IPS-18a (cell line): ENCODE data around the gene HACD3.
A peak's percentile ranks its signal among the peaks of the same experiment; 100 is the strongest.
"Not testable (repeated sequence)": the region's sequence is repeated elsewhere in the genome, so short reads cannot be mapped to it uniquely, and the experiment has no call there.

Source experiments
- H3K27ac ChIP-seq: one replicate; pipeline ENCODE4 v1.5.1; 2013; ENCODE audit warnings: low read length
- H3K27me3 ChIP-seq: one replicate; pipeline ENCODE4 v1.6.1; 2013; ENCODE audit warnings: mild to moderate bottlenecking, low read length; ENCODE audit not compliant: control insufficient read depth, insufficient read depth
- H3K36me3 ChIP-seq: one replicate; pipeline ENCODE4 v1.6.1; 2013; ENCODE audit warnings: low read depth, low read length; ENCODE audit not compliant: control insufficient read depth
- H3K4me1 ChIP-seq: one replicate; pipeline ENCODE4 v1.6.1; 2013; ENCODE audit warnings: low read depth, low read length; ENCODE audit not compliant: control insufficient read depth
- H3K4me3 ChIP-seq: one replicate; pipeline ENCODE4 v1.5.1; 2013; ENCODE audit warnings: low read length
- H3K9ac ChIP-seq: one replicate; pipeline ENCODE4 v1.6.1; 2013; ENCODE audit warnings: mild to moderate bottlenecking, low read length, moderate library complexity
- H3K9me3 ChIP-seq: one replicate; pipeline ENCODE4 v1.6.1; 2013; ENCODE audit warnings: low read depth, low read length; ENCODE audit not compliant: control insufficient read depth

Gene HACD3

GRCh38 chr15:65603559-65603958 is 73.3 kb downstream of the HACD3 start:
- Histone ChIP-seq H3K36me3 (peaks cover 31% of the 10 kb centered on the region), H3K9me3 (no peaks in the 10 kb centered on the region), H3K4me3 (no peak overlapping the region), H3K9ac (no peak overlapping the region), H3K4me1 (no peaks in the 10 kb centered on the region), H3K27me3 (no peaks in the 10 kb centered on the region), H3K27ac (no peak overlapping the region)

GRCh38 chr15:65610871-65611718 is 80.8 kb downstream of the HACD3 start, which contains the start of gene INTS14:
Gene INTS14 (minus strand): TSS chr15:65611131. CDS start chr15:65607380, 3,751 bp downstream.
- peak within 1 kb of the TSS; percentile 83 for H3K27ac ChIP-seq
- peaks cover 11% of the 10 kb centered on the region for H3K4me1 ChIP-seq
- H3K9ac ChIP-seq: peak within 1 kb of the TSS; percentile 90
- no peaks in the 10 kb centered on the region for H3K36me3 ChIP-seq
- peak within 1 kb of the TSS; percentile 93 for H3K4me3 ChIP-seq
- H3K9me3 ChIP-seq: no peaks in the 10 kb centered on the region
- no peaks in the 10 kb centered on the region for H3K27me3 ChIP-seq

DNA sequence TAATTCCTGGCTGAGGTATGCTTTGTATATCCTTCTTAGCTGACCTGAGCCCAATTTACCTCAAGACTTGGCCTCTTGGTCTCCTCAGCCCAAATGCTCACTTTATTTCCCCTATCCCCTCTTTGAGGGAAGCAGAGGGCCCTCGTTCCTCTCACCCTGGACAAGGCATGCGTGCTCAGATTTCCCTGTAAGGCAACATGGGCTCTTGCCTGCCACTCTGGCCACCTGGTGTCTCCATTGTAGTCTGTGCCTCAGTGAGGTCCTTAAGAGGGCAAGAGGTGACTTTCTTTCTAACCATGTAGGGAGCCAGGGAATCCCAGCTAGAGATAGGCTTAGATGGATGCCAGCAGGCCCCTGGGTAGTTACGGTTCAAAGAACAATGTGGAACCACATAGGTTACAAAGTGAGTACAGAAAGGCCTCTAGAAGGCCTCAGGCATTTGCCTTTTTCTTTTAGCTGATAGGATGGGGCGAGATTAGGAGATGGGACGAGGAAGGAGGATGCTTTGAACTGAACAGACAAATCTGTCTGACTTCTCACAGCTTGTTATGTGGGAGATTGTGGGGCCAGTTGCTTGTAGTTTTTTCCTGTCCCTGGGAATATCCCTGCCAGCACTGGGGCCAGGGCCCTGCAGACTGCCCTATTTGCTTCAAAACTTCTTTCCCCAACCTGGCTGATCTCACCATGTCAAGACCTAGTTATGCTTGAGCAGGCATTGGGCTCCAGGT is 81.8 kb downstream of the HACD3 start:
- H3K4me1 ChIP-seq: peaks cover 11% of the 10 kb centered on the region
- H3K27ac ChIP-seq: peak overlapping the region; percentile 82
- peak overlapping the region; percentile 93 for H3K4me3 ChIP-seq
- H3K9me3 ChIP-seq: no peaks in the 10 kb centered on the region
- peak overlapping the region; percentile 90 for H3K9ac ChIP-seq
- no peaks in the 10 kb centered on the region for H3K27me3 ChIP-seq
- H3K36me3 ChIP-seq: no peaks in the 10 kb centered on the region

- no peak overlapping the region for H3K4me3 ChIP-seq
These were observed 82.3 kb downstream of the HACD3 start for GRCh38 chr15:65612616-65612946.

DNA sequence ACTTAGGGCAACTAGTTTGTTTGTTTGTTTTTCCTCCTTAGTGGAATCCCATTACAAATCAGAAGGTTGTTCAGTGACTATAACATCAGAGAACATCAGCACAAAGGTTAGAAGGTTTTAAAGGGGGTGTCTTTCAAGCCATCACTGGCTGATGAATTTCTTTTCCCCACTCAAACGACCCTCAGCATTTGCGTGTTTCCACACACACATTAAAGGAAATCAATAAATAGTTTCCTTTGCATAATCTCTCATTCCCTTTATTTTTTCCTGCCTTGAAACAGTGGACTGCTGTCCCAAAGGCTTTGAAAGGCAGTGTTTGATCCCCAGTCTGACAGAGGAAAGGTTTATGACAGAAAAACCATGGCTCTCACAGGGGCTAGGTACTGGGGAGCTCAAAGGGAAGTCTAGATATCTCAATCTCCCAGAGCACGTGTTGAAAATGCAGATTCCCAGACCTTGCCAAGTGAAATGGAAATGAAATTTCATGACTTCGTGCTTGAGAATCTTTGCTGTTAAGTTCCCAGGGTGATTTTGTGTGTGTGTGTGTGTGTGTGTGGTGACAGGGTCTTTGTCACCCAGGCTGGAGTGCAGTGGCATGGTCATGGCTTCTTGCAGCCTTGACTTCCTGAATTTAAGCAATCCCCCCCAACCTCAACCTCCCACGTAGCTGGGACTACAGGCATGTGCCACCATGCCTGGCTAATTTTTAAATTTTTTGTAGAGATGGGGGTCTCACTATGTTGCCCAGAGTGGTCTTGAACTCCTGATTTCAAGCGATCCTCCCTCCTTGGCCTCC is 82.9 kb downstream of the HACD3 start:
- Histone ChIP-seq H3K27ac (no peak overlapping the region), H3K9me3 (no peaks in the 10 kb centered on the region), H3K4me1 (peaks cover 11% of the 10 kb centered on the region), H3K36me3 (no peaks in the 10 kb centered on the region), H3K27me3 (no peaks in the 10 kb centered on the region), H3K9ac (no peak overlapping the region), H3K4me3 (no peak overlapping the region)

More at GRCh38 chr15:65612616-65612946, 82.3 kb downstream of the HACD3 start:
- no peak overlapping the region for H3K9ac ChIP-seq
- H3K9me3 ChIP-seq: no peaks in the 10 kb centered on the region
- H3K4me1 ChIP-seq: peaks cover 11% of the 10 kb centered on the region
- H3K36me3 ChIP-seq: no peaks in the 10 kb centered on the region
- H3K27ac ChIP-seq: no peak overlapping the region
- no peaks in the 10 kb centered on the region for H3K27me3 ChIP-seq

DNA sequence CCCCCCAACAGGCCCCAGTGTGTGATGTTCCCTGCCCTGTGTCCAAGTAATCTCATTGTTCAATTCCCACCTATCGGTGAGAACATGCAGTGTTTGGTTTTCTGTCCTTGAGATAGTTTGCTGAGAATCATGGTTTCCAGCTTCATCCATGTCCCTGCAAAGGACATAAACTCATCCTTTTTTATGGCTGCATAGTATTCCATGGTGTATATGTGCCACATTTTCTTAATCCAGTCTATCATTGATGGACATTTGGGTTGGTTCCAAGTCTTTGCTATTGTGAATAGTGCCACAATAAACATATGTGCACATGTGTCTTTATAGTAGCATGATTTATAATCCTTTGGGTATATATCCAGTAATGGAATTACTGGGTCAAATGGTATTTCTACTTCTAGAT is 85.6 kb downstream of the HACD3 start:
- H3K4me3 ChIP-seq, H3K9me3 ChIP-seq: not testable (repeated sequence)

GRCh38 chr15:65618560-65619109 is 88.4 kb downstream of the HACD3 start:
- no peak overlapping the region for H3K4me3 ChIP-seq

More for the DNA sequence above, 85.6 kb downstream of the HACD3 start:
- H3K27me3 ChIP-seq, H3K36me3 ChIP-seq, H3K9ac ChIP-seq, H3K27ac ChIP-seq: not testable (repeated sequence)
- H3K4me1 ChIP-seq: peaks cover 22% of the 10 kb centered on the region

GRCh38 chr15:65619626-65620290 is 89.5 kb downstream of the HACD3 start:
- no peaks in the 10 kb centered on the region for H3K36me3 ChIP-seq
- peaks cover 11% of the 10 kb centered on the region for H3K4me1 ChIP-seq
- H3K9me3 ChIP-seq: no peaks in the 10 kb centered on the region
- no peak overlapping the region for H3K4me3 ChIP-seq
- H3K27me3 ChIP-seq: no peaks in the 10 kb centered on the region
- H3K9ac ChIP-seq: no peak overlapping the region
- H3K27ac ChIP-seq: no peak overlapping the region

More at GRCh38 chr15:65618560-65619109, 88.4 kb downstream of the HACD3 start:
- no peaks in the 10 kb centered on the region for H3K9me3 ChIP-seq
- peaks cover 11% of the 10 kb centered on the region for H3K4me1 ChIP-seq
- no peak overlapping the region for H3K27ac ChIP-seq
- no peaks in the 10 kb centered on the region for H3K36me3 ChIP-seq
- no peak overlapping the region for H3K9ac ChIP-seq
- no peaks in the 10 kb centered on the region for H3K27me3 ChIP-seq

GRCh38 chr15:65620833-65621232 is 90.6 kb downstream of the HACD3 start:
- Histone ChIP-seq H3K27me3 (no peaks in the 10 kb centered on the region), H3K4me1 (peaks cover 11% of the 10 kb centered on the region), H3K36me3 (no peaks in the 10 kb centered on the region), H3K27ac (no peak overlapping the region), H3K9ac (no peak overlapping the region), H3K4me3 (no peak overlapping the region), H3K9me3 (no peaks in the 10 kb centered on the region)

GRCh38 chr15:65621638-65622037 is 91.4 kb downstream of the HACD3 start, which contains the start of gene SLC24A1:
Gene SLC24A1 (plus strand): TSS chr15:65621938. CDS start chr15:65624081, 2,143 bp downstream.
- Histone ChIP-seq H3K27me3 (no peaks in the 10 kb centered on the region), H3K9me3 (no peaks in the 10 kb centered on the region), H3K36me3 (no peaks in the 10 kb centered on the region), H3K9ac (no peak within 1 kb of the TSS), H3K27ac (no peak within 1 kb of the TSS), H3K4me3 (no peak within 1 kb of the TSS), H3K4me1 (peaks cover 11% of the 10 kb centered on the region)
